AG04450 (cell line): ENCODE data around the gene BCL11B. TPM values are rescaled to one million over a fixed set of nuclear protein-coding genes. Genes with fewer than 3 reads are reported as not detected.
A peak's percentile ranks its signal among the peaks of the same experiment; 100 is the strongest.

Experiments used
- CTCF ChIA-PET: fragments of 300-600, 350-600 bp; formaldehyde crosslinking; extraction: SDS; loops from one replicate; lab custom pipeline; 2022; ENCODE audit warnings: antibody characterized with exemption, inconsistent platforms; lab: Charles Lee
- POLR2A ChIA-PET: fragments of 350-600 bp; formaldehyde crosslinking; extraction: SDS; loops from one replicate; lab custom pipeline; 2021; ENCODE audit warnings: antibody characterized with exemption, inconsistent platforms; lab: Yijun Ruan, JAX
- DNase-seq: peaks from one replicate; pipeline ENCODE4 v3.0.0-alpha.2; 2011; ENCODE audit warnings: low read depth, low spot score
- H3K27ac ChIP-seq: one replicate; pipeline ENCODE4 v1.5.1; 2012; ENCODE audit warnings: low read depth, low read length, control low read depth
- H3K27me3 ChIP-seq: one replicate; pipeline ENCODE4 v1.6.0; 2012; ENCODE audit warnings: low read length; ENCODE audit not compliant: control insufficient read depth, insufficient read depth
- H3K4me3 ChIP-seq: 2 replicates; pipeline ENCODE4 v1.5.1; 2011; ENCODE audit warnings: mild to moderate bottlenecking, low read depth, low read length, control low read depth
- H3K9me3 ChIP-seq: 2 replicates; pipeline ENCODE4 v1.5.1; 2012; ENCODE audit warnings: low read length; ENCODE audit not compliant: control insufficient read depth, insufficient read depth
- polyA plus RNA-seq: library from polyadenylated mRNA; depleted of rRNA; stranded (reverse); fragments of >200 nt; gene quantifications from 2 replicates; pipeline ENCODE4 v1.2.3, GENCODE V29; 2011
- TF ChIP-seq, protein P1 (sequence below): IDR thresholded peaks from 2 replicates; pipeline ENCODE4 v1.5.1; 2011; ENCODE audit warnings: low read depth, low read length, control low read depth, inconsistent platforms

Gene BCL11B
- polyA plus RNA-seq, 1 experiment, result not detected

- ChIA-PET CTCF (no interaction called here), POLR2A (no interaction called here)
- TF ChIP-seq, protein P1, sequence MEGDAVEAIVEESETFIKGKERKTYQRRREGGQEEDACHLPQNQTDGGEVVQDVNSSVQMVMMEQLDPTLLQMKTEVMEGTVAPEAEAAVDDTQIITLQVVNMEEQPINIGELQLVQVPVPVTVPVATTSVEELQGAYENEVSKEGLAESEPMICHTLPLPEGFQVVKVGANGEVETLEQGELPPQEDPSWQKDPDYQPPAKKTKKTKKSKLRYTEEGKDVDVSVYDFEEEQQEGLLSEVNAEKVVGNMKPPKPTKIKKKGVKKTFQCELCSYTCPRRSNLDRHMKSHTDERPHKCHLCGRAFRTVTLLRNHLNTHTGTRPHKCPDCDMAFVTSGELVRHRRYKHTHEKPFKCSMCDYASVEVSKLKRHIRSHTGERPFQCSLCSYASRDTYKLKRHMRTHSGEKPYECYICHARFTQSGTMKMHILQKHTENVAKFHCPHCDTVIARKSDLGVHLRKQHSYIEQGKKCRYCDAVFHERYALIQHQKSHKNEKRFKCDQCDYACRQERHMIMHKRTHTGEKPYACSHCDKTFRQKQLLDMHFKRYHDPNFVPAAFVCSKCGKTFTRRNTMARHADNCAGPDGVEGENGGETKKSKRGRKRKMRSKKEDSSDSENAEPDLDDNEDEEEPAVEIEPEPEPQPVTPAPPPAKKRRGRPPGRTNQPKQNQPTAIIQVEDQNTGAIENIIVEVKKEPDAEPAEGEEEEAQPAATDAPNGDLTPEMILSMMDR, result no peak
- no peak for DNase-seq
- peaks cover 4% of the 10 kb centered on the region; the same call in 1 of the 2 replicates for H3K9me3 ChIP-seq
- peaks cover 44% of the 10 kb centered on the region for H3K27me3 ChIP-seq
- no peak overlapping the region for H3K4me3 ChIP-seq
- H3K27ac ChIP-seq, result no peak overlapping the region
Measured at GRCh38 chr14:99272899-99273765, 1.1 kb upstream of the BCL11B start.

GRCh38 chr14:99272632-99272898, 568 bp upstream of the BCL11B start:
- peaks cover 4% of the 10 kb centered on the region; the same call in 1 of the 2 replicates for H3K9me3 ChIP-seq
- CTCF ChIA-PET, result interaction anchor here (1.1 kb wide), 1 partner anchor 116 kb away, joined by 4 read pairs; no protein-coding TSS in a partner anchor
- no peak overlapping the region for H3K27ac ChIP-seq
- TF ChIP-seq, protein P1, result no peak
- POLR2A ChIA-PET, result no interaction called here
- peak overlapping the region; percentile 41; the same call in 1 of the 2 replicates for H3K4me3 ChIP-seq
- H3K27me3 ChIP-seq, result peaks cover 44% of the 10 kb centered on the region
- DNase-seq, result no peak

DNA sequence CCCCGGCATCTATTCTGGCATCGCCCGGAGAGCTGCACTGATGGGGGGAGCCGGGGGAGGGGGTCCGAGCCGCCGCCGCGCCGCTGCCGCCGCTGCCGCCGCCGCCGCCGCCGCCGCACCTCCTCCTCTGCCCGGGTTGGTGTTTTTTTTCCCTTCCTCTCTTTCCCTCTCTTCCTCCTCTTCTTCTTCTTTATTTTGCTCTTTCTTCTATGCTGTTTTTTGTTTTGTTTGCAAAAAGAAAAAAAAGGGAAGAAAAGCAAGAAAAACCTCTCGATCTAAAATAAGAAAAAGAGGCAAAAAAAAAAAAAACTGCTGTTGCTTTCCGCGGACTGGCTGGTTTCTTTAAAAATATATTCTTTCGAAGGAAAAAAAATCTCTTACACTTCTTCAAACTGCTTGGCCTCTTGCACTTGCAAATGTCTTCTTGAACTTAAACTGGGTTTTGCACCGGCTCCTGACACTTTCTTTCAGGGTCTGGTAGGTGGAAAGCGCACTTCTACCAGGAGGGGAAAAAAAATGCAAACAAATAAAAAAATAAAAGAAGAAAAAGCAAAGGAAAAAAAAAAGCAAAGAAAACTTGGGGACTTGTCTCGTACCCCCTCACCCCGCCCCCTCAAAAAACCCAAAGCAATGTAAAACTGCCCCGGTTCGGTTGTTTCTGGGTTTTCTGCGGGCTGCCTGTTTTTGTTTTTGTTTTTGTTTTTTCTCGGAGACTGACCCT, 616 bp downstream of the BCL11B start:
- Histone ChIP-seq H3K27ac (no peak overlapping the region), H3K27me3 (peaks cover 44% of the 10 kb centered on the region), H3K9me3 (peaks cover 4% of the 10 kb centered on the region; the same call in 1 of the 2 replicates), H3K4me3 (peak overlapping the region; percentile 41)
- TF ChIP-seq, protein P1, result no peak
- DNase-seq, result no peak
- ChIA-PET POLR2A (no interaction called here), CTCF (interaction anchor here (1.1 kb wide), 1 partner anchor 118 kb away, joined by 4 read pairs; no protein-coding TSS in a partner anchor)

DNA sequence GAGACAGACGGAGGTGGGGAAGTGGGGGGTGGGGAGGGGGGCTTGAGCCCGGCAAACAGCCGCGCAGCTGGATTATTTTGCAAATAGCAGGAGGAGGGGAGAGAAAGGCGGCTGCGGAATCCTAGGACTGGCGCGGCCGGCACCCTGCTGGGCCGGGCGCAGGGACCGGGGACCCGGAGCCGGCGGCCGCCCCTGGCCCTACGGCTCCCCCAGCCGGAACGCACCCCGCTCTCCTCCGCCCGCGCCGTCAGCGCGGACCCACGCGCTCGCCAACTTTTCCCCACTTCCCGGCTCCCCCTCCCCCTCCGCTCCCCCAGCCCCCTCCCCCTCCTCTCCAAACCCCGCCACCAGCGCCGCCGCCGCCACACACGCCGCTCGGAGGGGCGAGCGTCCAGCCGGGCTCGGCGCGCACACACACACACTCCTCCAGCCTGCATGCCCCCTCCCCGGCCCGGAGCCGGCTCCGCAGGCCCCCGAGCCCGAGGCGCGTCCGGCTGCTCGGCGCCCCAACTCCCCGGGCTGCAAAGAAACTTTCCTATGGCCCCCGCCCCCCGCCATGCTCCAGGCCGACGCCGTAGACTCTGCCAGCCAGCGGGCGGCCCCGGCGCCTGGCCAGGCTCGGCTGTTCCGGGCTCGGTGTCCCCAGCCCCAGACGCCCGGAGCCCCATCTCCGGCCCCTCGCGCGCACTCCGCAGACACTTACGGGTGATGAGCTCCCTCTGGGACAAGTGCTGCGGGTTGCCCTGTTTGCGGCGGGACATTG, 1.4 kb downstream of the BCL11B start:
- Histone ChIP-seq H3K27ac (no peak overlapping the region), H3K27me3 (peaks cover 44% of the 10 kb centered on the region), H3K4me3 (peak overlapping the region; percentile 40; the same call in 1 of the 2 replicates), H3K9me3 (peaks cover 4% of the 10 kb centered on the region; the same call in 1 of the 2 replicates)
- DNase-seq, result no peak
- TF ChIP-seq, protein P1, result no peak
- CTCF ChIA-PET, result no interaction called here
- POLR2A ChIA-PET, result no interaction called here
